B cell (primary cell): ENCODE data around the gene NCAM1. TPM values are rescaled to one million over a fixed set of nuclear protein-coding genes. Genes with fewer than 3 reads are reported as not detected.

ENCODE experiments used
- ATAC-seq: fragments of 200-7000 bp; cut with Tn5 transposase; one replicate; pipeline ENCODE4 v1.10.0; 2021; ENCODE audit warnings: low read depth, mild to moderate bottlenecking, moderate number of reproducible peaks, moderate library complexity
- CTCF ChIA-PET: fragments of 350-600 bp; sonication (Branson Sonifier 250); formaldehyde crosslinking; loops from one replicate; lab custom pipeline; 2021; ENCODE audit warnings: antibody characterized with exemption, inconsistent platforms; lab: Charles Lee
- POLR2A ChIA-PET: fragments of 350-600 bp; sonication (Branson Sonifier 250); formaldehyde crosslinking; loops from one replicate; lab custom pipeline; 2021; ENCODE audit warnings: antibody characterized with exemption; lab: Charles Lee
- DNase-seq: peaks from one replicate; pipeline ENCODE4 v3.0.0; 2013
- H2AFZ ChIP-seq: 2 replicates; pipeline ENCODE4 v1.6.1; 2012; ENCODE audit warnings: mild to moderate bottlenecking, low read depth, low read length; ENCODE audit not compliant: insufficient read depth, poor library complexity, severe bottlenecking
- H3K27ac ChIP-seq, 2 donors: 1 replicate in 1 of 2; 2 replicates in 1 of 2; pipeline ENCODE4 v1.5.1; 2012 to 2013; ENCODE audit warnings: low read length in 2 of 2, mild to moderate bottlenecking in 2 of 2, moderate library complexity in 1 of 2
- H3K27me3 ChIP-seq, 4 experiments: fragments of 200-600 bp in 1 of 4; sonication (generic) in 1 of 4; replicated peaks in 1 of 4; 1 replicate in 2 of 4; 2 replicates in 2 of 4; pipeline versions ENCODE4 v1.6.1 to v1.7.0; 2013 to 2016; ENCODE audit warnings: low read length in 3 of 4, mild to moderate bottlenecking in 2 of 4, mixed read lengths in 1 of 4, moderate library complexity in 1 of 4; ENCODE audit not compliant: insufficient read depth in 4 of 4, control insufficient read depth in 3 of 4; ENCODE audit errors: control extremely low read depth in 1 of 4
- H3K36me3 ChIP-seq, 2 experiments: replicated peaks in 1 of 2; 1 replicate in 1 of 2; 2 replicates in 1 of 2; pipeline versions ENCODE4 v1.6.1 to v1.7.1; 2013; ENCODE audit warnings: low read length in 1 of 2; ENCODE audit not compliant: insufficient read depth in 2 of 2, control insufficient read depth in 1 of 2; ENCODE audit errors: control extremely low read depth in 1 of 2, extremely low read depth in 1 of 2
- H3K4me1 ChIP-seq, 2 donors: fragments of 200-600 bp in 1 of 2; sonication (generic) in 1 of 2; 1 replicate in 1 of 2; 2 replicates in 1 of 2; pipeline versions ENCODE4 v1.5.1 to v1.6.1; 2013 to 2017; ENCODE audit warnings: low read length in 2 of 2; ENCODE audit not compliant: control insufficient read depth in 2 of 2, insufficient read depth in 2 of 2
- H3K4me2 ChIP-seq: replicated peaks from 2 replicates; pipeline ENCODE3; 2012; ENCODE audit warnings: mild to moderate bottlenecking, low read depth, low read length; ENCODE audit not compliant: poor library complexity, severe bottlenecking
- H3K4me3 ChIP-seq, 5 experiments: fragments of 200-600 bp in 1 of 5; sonication (generic) in 1 of 5; 1 replicate in 3 of 5; 2 replicates in 2 of 5; pipeline versions ENCODE4 v1.5.1 to v1.7.0; 2011 to 2016; ENCODE audit warnings: low read length in 4 of 5, mild to moderate bottlenecking in 4 of 5, low read depth in 2 of 5, control low read depth in 1 of 5, moderate library complexity in 1 of 5; ENCODE audit not compliant: insufficient read depth in 1 of 5; ENCODE audit errors: control extremely low read depth in 1 of 5, extremely low read depth in 1 of 5
- H3K79me2 ChIP-seq: fragments of 200-600 bp; sonication (generic); one replicate; pipeline ENCODE4 v1.6.0; 2016; ENCODE audit warnings: low read length; ENCODE audit not compliant: control insufficient read depth, insufficient read depth
- H3K9ac ChIP-seq: fragments of 200-600 bp; sonication (generic); 2 replicates; pipeline ENCODE4 v1.6.1; 2017; ENCODE audit warnings: mild to moderate bottlenecking, low read length, moderate library complexity
- H3K9me3 ChIP-seq, 3 donors: one replicate each; pipeline versions ENCODE4 v1.6.1 to v1.7.1; 2013; ENCODE audit warnings: low read length in 2 of 3; ENCODE audit not compliant: control insufficient read depth in 2 of 3, insufficient read depth in 1 of 3; ENCODE audit errors: control extremely low read depth in 1 of 3
- H4K20me1 ChIP-seq: 2 replicates; pipeline ENCODE4 v1.6.0; 2012; ENCODE audit warnings: mild to moderate bottlenecking, low read length; ENCODE audit not compliant: insufficient read depth, control insufficient read depth, poor library complexity, severe bottlenecking
- H3K27ac Mint-ChIP-seq: one replicate; pipeline ENCODE4 v1.8.0; 2021; ENCODE audit warnings: mixed read lengths
- H3K27me3 Mint-ChIP-seq: one replicate; pipeline ENCODE4 v1.8.0; 2021; ENCODE audit warnings: mixed read lengths
- H3K4me1 Mint-ChIP-seq: one replicate; pipeline ENCODE4 v1.8.0; 2021; ENCODE audit warnings: mixed read lengths
- H3K4me3 Mint-ChIP-seq: one replicate; pipeline ENCODE4 v1.8.0; 2021; ENCODE audit warnings: mixed read lengths
- H3K9me3 Mint-ChIP-seq: one replicate; pipeline ENCODE4 v1.8.0; 2022; ENCODE audit warnings: mixed read lengths; ENCODE audit not compliant: insufficient read depth
- EZH2 ChIP-seq: IDR thresholded peaks from 2 replicates; pipeline ENCODE4 v1.6.1; 2012; ENCODE audit warnings: borderline replicate concordance, low read depth, mild to moderate bottlenecking, moderate library complexity, low read length; ENCODE audit not compliant: insufficient read depth, poor library complexity, severe bottlenecking
- WGBS: methylation state at CpG from one replicate; pipeline ENCODE4 v1.1.5; 2013; ENCODE audit warnings: missing lambda C conversion rate; ENCODE audit not compliant: insufficient coverage; 5-methylcytosine and 5-hydroxymethylcytosine counted together
- intact Hi-C: fragments of 100-400 bp; cut with micrococcal nuclease; formaldehyde crosslinking; loops from one replicate; pipeline ENCODE4 v1.10.0; 2022
- polyA plus RNA-seq: library from polyadenylated mRNA; depleted of rRNA; stranded (reverse); fragments of >200 nt; gene quantifications from 2 replicates; pipeline ENCODE4 v1.2.3, GENCODE V29; 2012
- total RNA-seq, 2 donors: library from RNA; stranded (reverse); fragments of 120-200 nt in 1 of 2; gene quantifications; 1 replicate in 1 of 2; 2 replicates in 1 of 2; pipeline versions ENCODE4 v1.2.3 to v1.2.4, GENCODE V29; 2013 to 2022
- TF ChIP-seq, protein P1 (sequence below): fragments of 200-600 bp; IDR thresholded peaks from one replicate; pipeline ENCODE4 v1.8.0; 2022; ENCODE audit warnings: antibody characterized with exemption, mild to moderate bottlenecking

Gene NCAM1
- total and polyA plus RNA-seq, 2 donors (not counting 1 experiment from before 2014, with no cell fraction given): 0.37 TPM; not detected in 1

DNA sequence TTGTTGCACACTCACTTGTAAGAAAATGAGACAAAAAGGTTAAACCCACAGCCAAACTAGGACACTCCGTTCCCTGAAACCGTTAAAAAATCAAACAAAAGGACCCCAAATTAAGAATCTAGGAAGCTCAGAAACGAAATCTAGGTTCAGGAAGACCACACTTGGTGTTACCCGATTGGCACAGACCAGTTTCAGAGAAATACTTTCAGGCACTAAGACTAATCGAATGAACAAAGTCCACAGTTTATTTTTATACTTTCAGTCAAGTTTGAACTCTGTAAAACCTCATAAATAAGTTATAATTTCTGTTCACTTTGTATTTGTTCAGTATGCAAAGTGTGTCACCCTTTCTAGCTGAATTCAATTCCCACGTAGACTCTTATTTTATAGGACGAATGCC lies 314.4 kb downstream of the NCAM1 start:
- ATAC-seq (no peak), DNase-seq (no peak)
- Histone ChIP-seq H4K20me1 (no peaks in the 10 kb centered on the region), H3K9me3 (no peaks in the 10 kb centered on the region), H3K9ac (no peak overlapping the region), H3K4me1 (no peaks in the 10 kb centered on the region), H3K4me2 (no peak overlapping the region), H3K79me2 (no peaks in the 10 kb centered on the region), H3K36me3 (no peaks in the 10 kb centered on the region), H3K27me3 (no peaks in the 10 kb centered on the region), H3K4me3 (no peak overlapping the region), H2AFZ (no peak overlapping the region), H3K27ac (no peak overlapping the region)
- no peak overlapping the region for H3K4me3 Mint-ChIP-seq
- POLR2A ChIA-PET: no interaction called here
- peaks cover 4% of the 10 kb centered on the region for H3K27me3 Mint-ChIP-seq
- TF ChIP-seq, protein P1, sequence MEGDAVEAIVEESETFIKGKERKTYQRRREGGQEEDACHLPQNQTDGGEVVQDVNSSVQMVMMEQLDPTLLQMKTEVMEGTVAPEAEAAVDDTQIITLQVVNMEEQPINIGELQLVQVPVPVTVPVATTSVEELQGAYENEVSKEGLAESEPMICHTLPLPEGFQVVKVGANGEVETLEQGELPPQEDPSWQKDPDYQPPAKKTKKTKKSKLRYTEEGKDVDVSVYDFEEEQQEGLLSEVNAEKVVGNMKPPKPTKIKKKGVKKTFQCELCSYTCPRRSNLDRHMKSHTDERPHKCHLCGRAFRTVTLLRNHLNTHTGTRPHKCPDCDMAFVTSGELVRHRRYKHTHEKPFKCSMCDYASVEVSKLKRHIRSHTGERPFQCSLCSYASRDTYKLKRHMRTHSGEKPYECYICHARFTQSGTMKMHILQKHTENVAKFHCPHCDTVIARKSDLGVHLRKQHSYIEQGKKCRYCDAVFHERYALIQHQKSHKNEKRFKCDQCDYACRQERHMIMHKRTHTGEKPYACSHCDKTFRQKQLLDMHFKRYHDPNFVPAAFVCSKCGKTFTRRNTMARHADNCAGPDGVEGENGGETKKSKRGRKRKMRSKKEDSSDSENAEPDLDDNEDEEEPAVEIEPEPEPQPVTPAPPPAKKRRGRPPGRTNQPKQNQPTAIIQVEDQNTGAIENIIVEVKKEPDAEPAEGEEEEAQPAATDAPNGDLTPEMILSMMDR: no peak
- TF ChIP-seq EZH2: no peak
- H3K9me3 Mint-ChIP-seq: no peaks in the 10 kb centered on the region
- H3K27ac Mint-ChIP-seq: no peak overlapping the region
- intact Hi-C loops: no loop called here
- WGBS: 87% methylated on average over 4 of the region's 7 CpGs
- no peaks in the 10 kb centered on the region for H3K4me1 Mint-ChIP-seq
- CTCF ChIA-PET: no interaction called here

DNA sequence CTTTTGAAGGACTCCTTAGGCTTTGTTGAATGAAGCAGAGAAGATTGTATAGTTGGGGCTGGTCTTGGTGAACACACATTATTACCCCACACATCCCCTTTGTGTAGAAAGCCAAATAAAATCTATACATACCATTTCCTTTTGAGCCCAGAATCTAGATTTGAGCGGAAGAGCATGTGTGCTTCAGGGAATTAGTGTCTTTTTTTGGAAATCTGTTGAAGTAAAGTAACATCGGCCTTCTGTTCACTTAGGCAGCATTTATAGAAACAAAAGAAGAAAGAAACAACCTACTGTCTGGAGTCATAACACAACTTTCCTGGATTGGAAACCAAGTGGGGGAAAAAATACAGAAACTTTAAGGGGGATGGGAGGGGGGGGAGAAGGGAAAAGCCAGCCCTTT lies 315.2 kb downstream of the NCAM1 start:
- no peak for DNase-seq
- H3K4me1 Mint-ChIP-seq: no peaks in the 10 kb centered on the region
- Histone ChIP-seq H4K20me1 (no peaks in the 10 kb centered on the region), H3K4me1 (no peaks in the 10 kb centered on the region), H3K27ac (no peak overlapping the region), H3K4me2 (no peak overlapping the region), H3K4me3 (no peak overlapping the region), H3K9me3 (no peaks in the 10 kb centered on the region), H3K36me3 (no peaks in the 10 kb centered on the region), H3K79me2 (no peaks in the 10 kb centered on the region), H3K27me3 (no peaks in the 10 kb centered on the region), H2AFZ (no peak overlapping the region), H3K9ac (no peak overlapping the region)
- no peaks in the 10 kb centered on the region for H3K9me3 Mint-ChIP-seq
- POLR2A ChIA-PET: no interaction called here
- no peak overlapping the region for H3K4me3 Mint-ChIP-seq
- no peaks in the 10 kb centered on the region for H3K27me3 Mint-ChIP-seq
- intact Hi-C loops: no loop called here
- CTCF ChIA-PET: no interaction called here
- no peak for TF ChIP-seq EZH2
- TF ChIP-seq, protein P1: no peak
- WGBS: no CpG with 5 or more reads among the region's 2 CpGs
- no peak overlapping the region for H3K27ac Mint-ChIP-seq
- ATAC-seq: no peak
